ENCODE measurements around the gene PA2G4.
"Not testable (repeated sequence)": the region's sequence is repeated elsewhere in the genome, so short reads cannot be mapped to it uniquely, and the experiment has no call there.

The PA2G4 gene

GRCh38 chr12:56101045-56101444 lies 3.3 kb upstream of the PA2G4 start:
- no peak for DNase-seq

GRCh38 chr12:56102683-56103065 lies 1.7 kb upstream of the PA2G4 start:
- DNase-seq = no peak

- DNase-seq = no peak
Observed at GRCh38 chr12:56103066-56103711, 1.2 kb upstream of the PA2G4 start.

- no peak for DNase-seq
Observed at GRCh38 chr12:56103823-56104108, 593 bp upstream of the PA2G4 start.

GRCh38 chr12:56104815-56105608 lies 653 bp downstream of the PA2G4 start:
- DNase-seq = peak; percentile 33

- DNase-seq = no peak
Observed at GRCh38 chr12:56105609-56105902, 1.2 kb downstream of the PA2G4 start.

- no peak for DNase-seq
Observed at GRCh38 chr12:56107242-56107641, 2.9 kb downstream of the PA2G4 start.

- DNase-seq = no peak
Observed at GRCh38 chr12:56110571-56110970, 6.2 kb downstream of the PA2G4 start.

- no peak for DNase-seq
Observed at GRCh38 chr12:56114084-56114483, 9.7 kb downstream of the PA2G4 start.

GRCh38 chr12:56115329-56115728 lies 11.0 kb downstream of the PA2G4 start:
- DNase-seq = no peak

- DNase-seq = peak; percentile 91
Observed at GRCh38 chr12:56116267-56117081, 12.1 kb downstream of the PA2G4 start, which contains the start of gene RPL41. RPL41 (plus strand) TSS chr12:56116633.

- not testable (repeated sequence) for DNase-seq
Observed at GRCh38 chr12:56117082-56117706, 12.8 kb downstream of the PA2G4 start.

GRCh38 chr12:56117778-56118687 lies 13.7 kb downstream of the PA2G4 start, which contains the start of gene ZC3H10:
ZC3H10 (plus strand) TSS chr12:56118266; CDS start chr12:56120563, 2,297 bp downstream.
- DNase-seq = peak; percentile 94

GRCh38 chr12:56118688-56119357 lies 14.5 kb downstream of the PA2G4 start:
- DNase-seq = no peak

GRCh38 chr12:56119361-56119796 lies 15.0 kb downstream of the PA2G4 start:
- peak; percentile 54 for DNase-seq

GRCh38 chr12:56120158-56120846 lies 15.9 kb downstream of the PA2G4 start:
- DNase-seq = no peak

GRCh38 chr12:56121204-56121870 lies 17.0 kb downstream of the PA2G4 start:
- DNase-seq = no peak

- DNase-seq = no peak
Observed at GRCh38 chr12:56122637-56123036, 18.3 kb downstream of the PA2G4 start.

GRCh38 chr12:56124133-56124532 lies 19.8 kb downstream of the PA2G4 start:
- no peak for DNase-seq

- DNase-seq = no peak
Observed at GRCh38 chr12:56126732-56127239, 22.4 kb downstream of the PA2G4 start.

All from stimulated activated CD4-positive, alpha-beta T cell treated with anti-CD3 and anti-CD28 coated beads, Interleukin-4, amount 100 ng/mL, for 1 hour (primary cell).